ENCODE measurements around the gene GTF2IRD1.

GTF2IRD1 gene, protein sequence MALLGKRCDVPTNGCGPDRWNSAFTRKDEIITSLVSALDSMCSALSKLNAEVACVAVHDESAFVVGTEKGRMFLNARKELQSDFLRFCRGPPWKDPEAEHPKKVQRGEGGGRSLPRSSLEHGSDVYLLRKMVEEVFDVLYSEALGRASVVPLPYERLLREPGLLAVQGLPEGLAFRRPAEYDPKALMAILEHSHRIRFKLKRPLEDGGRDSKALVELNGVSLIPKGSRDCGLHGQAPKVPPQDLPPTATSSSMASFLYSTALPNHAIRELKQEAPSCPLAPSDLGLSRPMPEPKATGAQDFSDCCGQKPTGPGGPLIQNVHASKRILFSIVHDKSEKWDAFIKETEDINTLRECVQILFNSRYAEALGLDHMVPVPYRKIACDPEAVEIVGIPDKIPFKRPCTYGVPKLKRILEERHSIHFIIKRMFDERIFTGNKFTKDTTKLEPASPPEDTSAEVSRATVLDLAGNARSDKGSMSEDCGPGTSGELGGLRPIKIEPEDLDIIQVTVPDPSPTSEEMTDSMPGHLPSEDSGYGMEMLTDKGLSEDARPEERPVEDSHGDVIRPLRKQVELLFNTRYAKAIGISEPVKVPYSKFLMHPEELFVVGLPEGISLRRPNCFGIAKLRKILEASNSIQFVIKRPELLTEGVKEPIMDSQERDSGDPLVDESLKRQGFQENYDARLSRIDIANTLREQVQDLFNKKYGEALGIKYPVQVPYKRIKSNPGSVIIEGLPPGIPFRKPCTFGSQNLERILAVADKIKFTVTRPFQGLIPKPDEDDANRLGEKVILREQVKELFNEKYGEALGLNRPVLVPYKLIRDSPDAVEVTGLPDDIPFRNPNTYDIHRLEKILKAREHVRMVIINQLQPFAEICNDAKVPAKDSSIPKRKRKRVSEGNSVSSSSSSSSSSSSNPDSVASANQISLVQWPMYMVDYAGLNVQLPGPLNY

GRCh38 chr7:74453322-74454011, at the start of gene GTF2IRD1:
Gene GTF2IRD1 (plus strand): TSS chr7:74453906. CDS start chr7:74508081, 54,175 bp downstream.
- no peak for TF ChIP-seq CTCF (IDR thresholded peaks at IDR 0.05; ENCODE audit: low read depth, low read length)
- H3K4me3 ChIP-seq (replicated peaks in 1 of 2; ENCODE audit: low read depth in 2 of 2, low read length in 2 of 2), result peak within 1 kb of the TSS; percentile 59 to 66
- DNase-seq (ENCODE audit: low read depth in 2 of 2), result peak; percentile 65 to 83

- H3K4me3 ChIP-seq (replicated peaks in 1 of 2; ENCODE audit: low read depth in 2 of 2, low read length in 2 of 2), result no peak overlapping the region
- no peak for TF ChIP-seq CTCF (IDR thresholded peaks at IDR 0.05; ENCODE audit: low read depth, low read length)
- DNase-seq (ENCODE audit: low read depth in 2 of 2), result no peak
Measured at GRCh38 chr7:74404388-74404700, 49.4 kb upstream of the GTF2IRD1 start.

DNA sequence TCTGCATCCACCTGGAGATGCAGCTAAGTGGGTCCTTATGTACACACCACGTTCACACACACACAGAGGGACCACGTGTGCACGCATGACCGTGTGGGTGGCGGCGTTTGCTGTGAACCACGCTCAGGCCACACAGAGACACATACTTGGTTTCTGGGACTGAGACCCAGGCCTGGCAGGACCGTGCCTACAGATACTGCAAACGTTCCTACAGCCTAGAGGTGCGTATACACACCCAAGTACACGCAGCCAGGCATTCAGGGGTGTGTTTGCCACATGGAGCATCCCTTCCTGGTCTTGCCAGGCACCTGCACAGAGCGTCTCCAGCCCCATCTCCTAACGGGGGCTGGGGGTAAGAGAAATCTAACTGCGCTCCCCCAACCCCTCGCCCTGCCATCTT, 49.0 kb upstream of the GTF2IRD1 start:
- no peak overlapping the region for H3K4me3 ChIP-seq (replicated peaks in 1 of 2; ENCODE audit: low read depth in 2 of 2, low read length in 2 of 2)
- no peak for TF ChIP-seq CTCF (IDR thresholded peaks at IDR 0.05; ENCODE audit: low read depth, low read length)
- no peak for DNase-seq (ENCODE audit: low read depth in 2 of 2)

- no peak for TF ChIP-seq CTCF (IDR thresholded peaks at IDR 0.05; ENCODE audit: low read depth, low read length)
- DNase-seq (ENCODE audit: low read depth in 2 of 2), result no peak
- H3K4me3 ChIP-seq (replicated peaks in 1 of 2; ENCODE audit: low read depth in 2 of 2, low read length in 2 of 2), result no peak overlapping the region
Measured at GRCh38 chr7:74405191-74405898, 48.4 kb upstream of the GTF2IRD1 start.

DNA sequence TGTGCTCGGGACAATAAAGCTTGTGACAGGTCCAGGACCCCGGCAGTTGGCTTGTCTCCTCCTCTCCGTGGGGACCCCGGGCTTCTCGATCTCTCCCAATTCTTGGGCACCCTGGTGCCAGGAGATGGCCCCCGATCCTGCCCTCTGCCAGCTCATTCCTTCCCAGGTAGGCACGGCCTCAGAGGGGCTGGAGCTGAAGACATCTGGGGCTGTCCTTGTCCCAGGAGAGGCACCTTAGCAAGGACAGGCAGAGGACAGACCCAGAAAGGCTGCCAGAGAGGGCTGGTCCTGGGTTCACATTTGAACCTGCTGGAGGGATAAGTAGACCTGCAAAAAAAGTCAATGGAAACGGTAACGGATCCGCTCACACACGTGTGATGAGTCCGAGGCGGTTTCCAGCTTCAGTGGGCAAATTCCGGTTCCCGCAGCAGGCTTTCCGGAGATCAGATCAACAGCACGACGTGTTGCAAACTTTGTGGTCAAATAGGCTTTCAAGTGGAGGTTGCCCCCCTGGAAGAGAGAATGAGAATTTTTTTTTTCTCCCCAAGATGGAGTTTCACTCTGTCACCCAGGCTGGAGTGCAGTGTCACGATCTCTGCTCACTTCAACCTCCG, 47.7 kb upstream of the GTF2IRD1 start:
- no peak for DNase-seq (ENCODE audit: low read depth in 2 of 2)
- H3K4me3 ChIP-seq (replicated peaks in 1 of 2; ENCODE audit: low read depth in 2 of 2, low read length in 2 of 2), result no peak overlapping the region
- no peak for TF ChIP-seq CTCF (IDR thresholded peaks at IDR 0.05; ENCODE audit: low read depth, low read length)

DNA sequence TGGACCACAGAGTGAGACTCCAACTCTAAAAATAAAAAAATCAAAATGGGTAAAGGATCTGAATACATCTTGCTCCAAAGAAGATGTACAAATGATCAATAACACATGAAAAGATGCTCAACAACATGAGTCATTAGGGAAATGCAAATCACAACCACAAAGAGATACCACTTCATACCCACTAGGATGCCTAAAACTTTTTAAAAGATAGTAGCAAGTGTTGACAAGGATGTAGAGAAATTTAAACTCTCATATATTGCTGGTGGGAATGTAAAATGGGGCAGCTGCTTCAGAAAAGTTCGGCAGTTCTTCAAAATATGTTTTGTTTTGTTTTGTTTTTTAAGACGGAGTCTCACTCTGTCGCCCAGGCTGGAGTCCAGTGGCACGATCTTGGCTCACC, 45.7 kb upstream of the GTF2IRD1 start:
- no peak for DNase-seq (ENCODE audit: low read depth in 2 of 2)
- no peak for TF ChIP-seq CTCF (IDR thresholded peaks at IDR 0.05; ENCODE audit: low read depth, low read length)

More for the DNA sequence above, 45.7 kb upstream of the GTF2IRD1 start:
- no peak overlapping the region for H3K4me3 ChIP-seq (replicated peaks in 1 of 2; ENCODE audit: low read depth in 2 of 2, low read length in 2 of 2)
